NCI-H524 (cell line): Measurements from ENCODE around the gene MED13L.
"Not testable (repeated sequence)": the region's sequence is repeated elsewhere in the genome, so short reads cannot be mapped to it uniquely, and the experiment has no call there.

ENCODE experiments used
- DNase-seq, 2 experiments: peaks; one replicate each; lab custom pipeline; 2025; lab: John Stamatoyannopoulos, UW

MED13L gene

DNA sequence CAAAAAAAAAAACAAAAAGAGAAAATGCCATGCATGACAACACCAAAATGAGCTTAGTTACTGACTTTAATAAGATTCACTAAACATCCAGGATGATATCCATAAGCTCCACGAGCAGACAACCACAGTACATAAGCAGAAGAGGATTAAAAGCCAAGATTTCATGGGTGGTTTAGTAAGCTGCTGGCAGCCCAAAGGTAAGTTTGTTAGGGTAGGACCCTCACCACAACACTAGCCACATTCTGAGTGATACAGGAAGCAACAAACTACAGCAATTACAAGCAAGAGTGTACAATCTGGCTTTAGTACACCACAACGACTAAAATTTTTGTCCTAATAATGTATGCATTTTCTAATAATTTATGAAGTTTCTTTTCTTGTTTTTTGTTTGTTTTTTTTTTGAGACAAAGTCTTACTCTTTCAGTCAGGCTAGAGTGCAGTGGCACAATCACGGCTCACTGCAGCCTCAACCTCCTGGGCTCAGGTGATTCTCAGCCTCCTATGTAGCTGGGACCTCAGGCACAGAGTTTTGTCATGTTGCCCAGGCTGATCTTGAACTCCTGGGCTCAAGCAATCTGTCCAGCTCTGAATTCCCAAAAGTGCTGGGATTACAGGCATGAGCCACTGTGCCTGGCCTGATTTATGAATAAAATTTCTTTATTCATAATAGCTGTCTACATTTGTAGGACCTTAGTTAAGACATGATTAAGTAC lies 221.4 kb downstream of the MED13L start:
- DNase-seq, result no peak

DNA sequence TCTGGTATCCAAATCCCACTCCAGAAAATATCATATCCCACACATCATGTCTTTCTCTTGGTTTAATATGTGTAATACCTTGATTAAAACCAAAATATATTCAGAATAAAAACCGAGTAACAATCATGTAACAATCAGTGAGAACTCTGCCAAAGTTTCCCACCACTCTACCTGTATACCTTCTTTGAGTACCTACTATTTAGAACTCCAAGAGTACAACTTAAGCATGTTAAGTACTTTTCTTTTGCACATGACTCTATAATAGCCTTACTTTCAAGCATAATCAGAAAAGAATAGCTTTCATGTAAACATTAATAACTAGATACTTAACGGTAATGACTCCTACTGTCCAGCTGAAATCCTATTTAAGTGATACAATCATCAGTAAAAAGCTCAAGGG lies 223.2 kb downstream of the MED13L start:
- no peak for DNase-seq

DNA sequence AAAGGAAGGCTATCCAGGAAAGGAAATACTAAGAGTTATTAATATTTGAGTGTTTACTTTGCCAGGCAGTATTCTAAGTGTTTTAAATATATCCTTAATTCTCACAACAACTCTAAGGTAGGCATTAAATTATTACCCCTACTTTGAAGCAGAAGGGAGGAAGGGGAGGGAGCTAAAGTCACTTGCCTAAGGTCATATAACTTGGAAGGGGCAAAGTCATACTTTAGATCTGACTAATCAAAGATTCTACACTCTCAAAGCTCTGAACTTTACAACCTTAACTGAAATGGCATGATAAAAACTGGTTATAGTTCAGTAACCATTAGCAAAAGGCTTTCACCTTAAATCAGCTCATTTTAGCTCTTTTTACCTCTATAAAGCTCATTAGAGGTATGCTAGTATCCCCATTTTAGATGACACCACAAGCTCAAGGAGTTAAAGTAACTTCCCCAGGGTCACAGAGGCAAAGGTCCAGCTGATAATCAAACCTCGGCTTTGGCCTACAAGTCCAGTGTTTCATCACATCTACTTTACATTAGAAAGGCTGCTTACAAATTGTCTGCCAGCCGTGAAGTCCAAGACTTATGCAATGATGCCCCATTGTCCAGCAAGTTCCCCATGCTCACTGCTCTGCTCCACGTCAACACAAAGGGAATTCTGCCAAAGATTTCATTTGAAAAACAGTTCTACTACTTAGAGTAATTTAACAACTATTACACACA lies 223.9 kb downstream of the MED13L start:
- no peak for DNase-seq

DNA sequence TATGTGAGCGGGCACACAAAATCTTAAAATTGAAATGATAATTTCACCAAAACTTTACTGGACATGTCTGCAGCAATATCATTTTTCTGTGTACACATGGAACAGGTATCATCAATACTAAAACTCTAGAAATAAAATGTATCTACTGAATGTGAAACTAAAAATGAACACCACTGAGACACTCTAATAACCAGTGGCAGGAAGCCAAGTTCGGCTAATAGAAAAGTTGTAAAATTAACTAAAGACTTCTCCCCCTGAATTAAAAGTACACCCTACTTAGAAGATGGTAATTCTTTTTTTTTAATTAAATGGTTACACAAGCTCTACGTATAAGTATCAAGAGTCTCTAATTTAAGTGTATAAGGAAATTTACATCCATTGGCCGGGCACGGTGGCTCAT lies 227.2 kb downstream of the MED13L start:
- no peak for DNase-seq

DNA sequence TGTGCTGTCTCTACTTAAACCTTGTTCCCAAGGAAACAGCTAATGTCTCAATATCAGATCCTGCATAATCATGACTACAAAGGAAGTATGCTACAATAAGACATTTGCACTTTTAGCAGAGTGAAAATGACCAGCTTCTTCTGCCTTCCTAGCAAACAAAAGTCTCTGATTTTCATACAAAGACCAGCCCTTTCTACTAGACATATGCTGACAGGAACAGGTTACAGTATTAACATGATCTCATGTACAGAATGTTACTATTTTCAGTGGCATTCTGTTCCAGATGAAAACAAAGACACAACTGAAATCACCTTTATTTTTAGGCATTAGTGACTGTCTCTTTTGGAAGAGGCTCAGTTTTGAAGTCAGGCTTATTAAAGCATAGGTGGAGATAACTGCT lies 228.6 kb downstream of the MED13L start:
- DNase-seq, result no peak

DNA sequence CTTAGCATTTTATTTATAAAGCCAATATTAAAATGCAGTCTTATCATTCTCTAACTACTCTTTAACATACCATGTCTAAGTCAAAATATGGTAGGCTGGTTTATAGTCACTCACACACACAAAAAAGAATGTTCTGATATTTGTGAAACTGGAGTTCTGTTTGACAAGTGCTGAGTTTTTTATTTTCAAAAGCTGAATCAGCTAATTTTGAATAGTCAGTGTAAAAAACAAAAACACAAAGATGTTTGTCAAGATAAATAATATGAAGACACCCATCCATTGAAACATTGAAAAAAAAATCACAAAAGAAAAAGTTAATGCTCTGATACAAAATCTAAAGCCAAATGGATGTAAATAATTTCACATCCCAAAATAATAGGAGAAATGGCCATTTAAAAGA lies 231.5 kb downstream of the MED13L start:
- DNase-seq, result no peak

DNA sequence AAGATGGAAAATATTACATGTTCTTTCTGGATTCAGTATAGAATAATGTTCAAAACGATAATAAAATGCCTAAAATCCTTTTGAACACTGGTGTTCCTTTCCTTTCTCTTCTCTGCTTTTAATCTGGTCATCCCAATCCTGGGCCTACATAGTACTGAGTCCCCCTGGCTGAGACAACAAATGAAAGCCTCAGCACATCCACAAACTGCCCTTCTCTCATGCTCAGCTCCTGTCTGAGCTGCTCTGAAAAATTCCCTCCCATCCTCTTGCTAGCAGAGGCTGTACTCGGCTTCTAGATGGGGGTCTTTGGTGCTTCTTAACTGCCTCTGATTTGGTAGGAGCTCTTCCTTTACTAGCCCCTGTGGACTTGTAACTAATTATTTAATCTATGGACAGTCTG lies 232.3 kb downstream of the MED13L start:
- no peak for DNase-seq

DNA sequence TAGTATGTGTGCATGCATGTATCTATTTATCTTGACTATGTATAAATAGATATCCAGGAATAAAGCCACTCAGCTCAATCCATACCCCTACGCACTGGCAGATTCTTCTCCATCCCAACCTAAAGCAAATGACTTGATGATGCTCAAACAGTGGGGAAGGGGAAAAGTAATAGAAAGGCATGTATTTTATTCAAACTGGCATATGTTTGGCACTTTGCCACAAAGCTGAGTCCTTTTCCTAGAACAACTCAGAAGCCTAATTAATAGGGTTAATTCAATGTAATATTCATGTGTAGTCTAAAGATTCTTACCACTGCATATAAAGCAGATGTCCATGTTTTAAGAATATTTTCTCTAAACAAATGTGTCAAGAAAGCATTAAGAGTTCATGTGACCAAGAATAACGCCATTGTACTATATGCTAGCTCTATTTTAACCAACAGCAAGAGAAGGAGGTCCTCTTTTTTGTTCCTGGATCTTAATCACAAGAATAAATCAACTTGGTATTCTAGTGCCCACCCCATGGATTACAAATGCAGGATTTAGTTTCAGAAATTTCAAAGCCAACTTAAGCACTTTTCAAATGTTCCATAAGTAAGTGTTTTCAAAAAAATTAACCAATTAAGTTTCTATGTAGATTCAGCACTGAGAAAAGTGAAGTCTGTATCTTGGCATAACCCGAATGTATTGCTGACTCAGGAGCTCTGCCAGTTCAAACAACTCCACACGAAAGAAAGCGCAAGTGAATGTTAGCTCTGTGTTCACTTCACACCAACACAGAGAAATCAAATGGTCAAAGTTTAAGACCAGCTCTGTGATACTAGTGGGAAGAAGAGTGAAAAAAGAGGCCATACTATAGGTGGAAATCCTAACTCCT lies 233.6 kb downstream of the MED13L start:
- peak; percentile 26 to 69 for DNase-seq

DNA sequence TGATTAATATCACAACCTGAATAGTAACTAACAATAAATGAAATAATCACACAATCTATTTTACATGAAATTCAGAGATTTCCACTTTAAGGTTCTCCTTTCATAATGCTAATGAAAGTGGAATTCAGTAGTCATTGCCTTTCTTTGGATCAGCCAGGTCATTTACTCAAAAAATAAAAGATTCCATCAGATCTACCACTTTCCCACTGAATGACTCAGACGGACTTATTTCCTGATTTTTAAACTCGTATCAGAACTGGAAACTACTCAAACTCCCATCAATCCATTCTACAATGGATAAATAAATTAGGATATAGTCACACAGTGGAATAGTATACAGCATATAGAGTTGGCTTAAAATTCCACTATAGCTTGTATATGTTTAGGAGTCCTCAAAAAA lies 237.1 kb downstream of the MED13L start:
- no peak for DNase-seq

DNA sequence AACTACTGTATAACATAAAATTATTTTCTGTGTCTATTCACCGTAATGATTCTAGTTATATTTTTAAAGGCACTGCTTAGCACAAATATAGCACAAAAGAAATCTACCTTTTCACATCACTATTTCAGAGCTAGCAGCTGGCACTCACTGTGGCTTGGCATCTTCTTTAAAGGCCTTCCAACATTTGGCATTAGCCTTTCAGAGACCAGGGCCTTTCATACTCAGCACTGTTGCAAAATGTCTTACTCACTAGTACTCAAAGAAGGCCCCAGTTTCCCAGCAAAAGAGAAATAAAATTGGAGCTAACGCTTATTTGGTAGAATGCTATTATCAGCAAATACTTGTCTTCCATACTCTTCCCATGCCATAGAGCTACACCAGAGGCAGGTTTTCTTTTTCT lies 238.4 kb downstream of the MED13L start:
- DNase-seq, result no peak

DNA sequence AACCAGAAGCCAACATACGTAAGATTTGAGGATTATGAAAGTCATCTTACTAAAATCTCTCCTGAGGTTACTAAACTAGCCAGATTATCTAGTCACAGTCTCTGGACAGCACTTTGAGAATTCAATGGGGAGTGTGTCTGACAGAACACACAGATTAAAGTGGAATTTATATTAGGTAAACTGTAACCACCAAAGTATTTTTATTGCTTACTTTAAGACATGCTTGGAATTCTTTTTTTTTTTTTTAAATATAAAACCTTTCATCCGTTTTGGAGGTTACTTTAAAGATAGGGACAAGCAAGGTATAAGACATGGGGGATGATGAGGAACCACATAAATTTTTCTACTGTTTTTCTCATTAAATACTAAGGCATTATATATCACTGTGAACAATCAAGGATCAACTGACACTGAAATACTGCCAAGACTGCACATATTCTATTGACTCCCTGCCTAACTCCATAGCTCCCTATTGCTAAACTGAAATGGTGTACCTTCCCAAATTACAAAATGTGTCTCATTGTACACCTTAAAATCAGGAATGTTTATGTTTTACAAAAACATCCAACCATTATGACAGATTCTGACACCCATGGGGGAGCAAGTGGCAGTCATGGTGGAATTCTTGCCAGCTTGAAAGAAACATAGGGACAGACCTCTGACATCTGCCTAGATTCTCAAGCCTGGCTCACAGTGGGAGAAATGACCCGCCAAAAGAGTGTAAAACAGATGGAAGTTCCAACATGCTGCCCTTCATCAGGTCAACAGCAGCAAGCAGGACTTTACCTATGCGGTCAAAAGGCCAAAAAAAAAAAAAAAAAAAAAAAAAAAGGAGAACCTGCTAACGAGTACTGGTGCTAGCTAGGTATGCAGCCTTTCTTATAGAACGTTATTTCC lies 239.3 kb downstream of the MED13L start:
- no peak for DNase-seq

DNA sequence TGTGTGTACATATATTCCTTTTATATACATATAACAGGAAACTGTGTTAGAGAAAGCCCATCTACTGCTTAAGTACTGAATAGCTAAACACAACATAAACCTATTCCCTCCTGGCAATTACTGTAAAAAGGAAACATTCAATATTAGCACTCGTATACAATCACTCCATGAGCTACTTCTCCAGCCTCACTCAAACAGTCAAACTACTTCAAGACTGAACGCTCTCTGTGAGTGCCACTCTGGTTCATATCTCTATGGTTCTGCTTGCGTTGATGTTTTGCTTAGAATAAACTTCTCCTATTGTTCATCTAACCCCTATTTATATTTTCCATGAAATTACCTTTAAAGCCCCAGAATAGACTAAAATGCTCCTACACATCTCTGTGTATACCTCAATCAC lies 243.7 kb downstream of the MED13L start:
- no peak for DNase-seq

DNA sequence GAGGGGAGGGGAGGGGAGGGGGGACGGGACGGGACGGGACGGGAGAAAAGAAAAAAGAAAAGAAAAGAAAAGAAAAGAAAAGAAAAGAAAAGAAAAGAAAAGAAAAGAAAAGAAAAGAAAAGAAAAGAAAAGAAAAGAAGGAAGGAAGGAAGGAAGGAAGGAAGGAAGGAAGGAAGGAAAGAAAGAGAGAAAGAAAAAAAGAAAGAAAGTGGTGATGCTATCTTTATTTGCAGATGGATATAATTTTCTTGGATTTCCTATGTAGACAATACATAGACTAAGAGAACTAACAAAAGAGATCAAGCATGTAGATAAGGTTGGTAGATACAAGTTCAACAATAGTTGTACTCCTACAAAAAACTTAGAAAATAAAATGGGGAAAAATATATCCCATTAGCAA lies 245.9 kb downstream of the MED13L start:
- DNase-seq, result not testable (repeated sequence)

DNA sequence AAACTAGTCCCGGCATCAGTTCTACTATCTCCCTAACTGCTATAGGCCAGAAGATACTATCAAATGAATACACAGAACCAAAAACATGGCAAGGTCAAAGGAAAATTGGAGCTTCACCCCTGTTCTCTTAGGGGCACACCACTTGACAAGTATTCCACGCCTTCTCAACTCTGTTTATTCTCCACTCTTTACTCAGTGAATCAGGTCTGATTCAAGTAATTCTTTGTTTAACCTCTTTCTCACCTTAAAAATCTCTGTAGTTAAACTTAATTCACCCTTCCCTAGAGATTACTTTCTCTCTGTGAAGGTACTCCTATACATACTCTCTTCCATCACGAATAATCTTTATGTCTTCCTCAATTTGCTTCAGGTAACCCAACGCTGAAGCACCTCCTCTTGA lies 248.9 kb downstream of the MED13L start:
- DNase-seq, result no peak

DNA sequence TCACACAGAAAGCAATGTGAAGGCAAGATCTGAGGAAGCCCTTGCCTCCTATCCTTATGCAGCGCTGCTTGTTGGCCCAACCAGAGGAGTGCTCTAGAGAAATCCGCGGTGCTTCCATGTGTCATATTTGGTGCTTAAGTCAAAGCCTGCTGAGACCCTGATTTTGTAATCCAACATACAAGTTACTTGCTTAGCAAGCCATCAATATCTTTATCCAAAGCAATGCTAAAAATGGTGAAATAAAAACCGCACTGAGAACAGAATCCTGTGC lies 250.0 kb downstream of the MED13L start:
- no peak for DNase-seq

DNA sequence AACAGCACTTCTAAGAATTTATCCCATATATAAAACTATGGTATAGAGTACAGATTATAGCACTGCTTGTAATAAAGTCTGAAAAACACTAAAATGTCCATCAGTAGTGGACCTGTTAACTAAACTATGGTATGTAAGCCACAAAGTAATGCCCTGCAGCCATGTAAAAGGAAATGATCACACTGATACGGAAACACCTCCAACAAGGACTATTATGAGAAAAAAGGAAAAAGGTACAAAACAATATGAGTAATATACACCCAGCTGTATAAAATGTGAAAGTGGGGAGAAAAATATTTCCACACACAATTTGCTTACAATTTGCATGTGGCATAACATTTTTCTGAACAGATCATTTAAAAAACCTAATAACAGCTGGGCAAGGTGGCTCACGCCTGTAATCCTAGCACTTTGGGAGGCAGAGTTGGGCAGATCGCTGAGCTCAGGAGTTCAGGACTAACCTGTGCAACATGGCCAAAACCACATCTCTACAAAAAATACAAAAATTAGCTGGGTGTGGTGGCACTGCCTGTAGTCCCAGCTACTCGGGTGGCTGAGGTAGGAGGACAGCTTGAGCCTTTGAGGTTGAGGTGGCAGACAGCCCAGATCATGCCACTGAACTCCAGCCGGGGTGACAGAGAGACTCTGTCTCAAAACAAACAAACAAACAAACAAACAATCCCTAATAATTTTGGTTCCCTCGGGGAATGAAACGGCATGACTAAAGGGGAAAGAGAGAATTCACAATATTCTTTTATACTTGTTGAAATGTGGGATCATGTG lies 250.5 kb downstream of the MED13L start:
- no peak for DNase-seq

DNA sequence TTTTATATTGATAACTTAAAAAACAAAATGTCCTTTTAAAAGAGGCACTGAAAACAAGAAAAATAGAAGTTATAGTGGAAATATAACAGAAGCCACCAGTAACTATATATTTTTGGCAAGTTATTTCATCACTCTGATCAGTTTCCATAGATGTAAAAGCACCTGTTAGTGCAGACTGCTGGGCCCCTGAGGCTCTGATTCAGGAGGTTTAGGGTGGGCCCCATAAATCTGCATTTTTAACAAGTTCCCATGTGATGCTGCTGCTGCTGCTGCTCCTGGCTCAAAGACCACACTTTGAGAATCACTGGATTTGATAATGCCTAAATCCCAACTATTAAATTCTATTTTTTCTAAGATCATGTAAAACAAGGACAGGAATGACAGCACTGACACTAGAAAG lies 251.1 kb downstream of the MED13L start:
- no peak for DNase-seq

DNA sequence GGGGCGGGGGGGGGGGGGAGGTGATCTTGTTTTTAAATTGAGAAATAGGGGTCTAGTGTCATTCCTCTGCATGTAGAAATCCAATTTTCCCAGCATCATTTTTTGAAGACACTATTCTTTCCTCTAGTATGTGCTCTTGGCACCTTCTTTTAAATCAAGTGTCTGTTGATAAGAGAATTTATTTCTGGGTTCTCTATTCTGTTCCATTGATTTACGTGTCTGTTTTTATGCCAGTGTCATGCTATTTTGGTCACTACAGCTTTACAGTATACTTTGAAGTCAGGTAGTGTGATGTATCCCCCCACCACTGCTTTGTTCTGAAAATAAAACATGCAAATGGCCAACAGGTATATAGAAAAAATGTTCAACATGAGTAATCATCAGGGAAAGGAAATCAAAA lies 252.7 kb downstream of the MED13L start:
- no peak for DNase-seq

DNA sequence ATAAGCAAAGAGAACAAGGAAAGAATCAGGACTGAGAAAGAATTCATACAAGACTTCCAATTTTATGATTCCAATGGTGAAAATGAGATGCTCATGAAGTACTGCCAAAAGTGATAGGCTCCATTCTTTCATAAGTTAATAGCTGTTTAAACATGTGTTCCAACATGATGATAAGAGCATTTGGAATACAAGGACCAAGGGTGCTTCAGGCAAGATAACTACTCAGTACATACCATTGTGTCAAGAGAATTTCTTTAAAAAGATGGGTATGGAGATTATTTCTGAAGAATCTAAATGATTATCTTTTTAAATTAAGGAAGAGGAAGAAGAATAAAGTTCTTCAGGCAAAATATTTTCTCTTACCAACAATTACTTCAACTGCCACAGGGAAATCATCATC lies 258.1 kb downstream of the MED13L start:
- no peak for DNase-seq

DNA sequence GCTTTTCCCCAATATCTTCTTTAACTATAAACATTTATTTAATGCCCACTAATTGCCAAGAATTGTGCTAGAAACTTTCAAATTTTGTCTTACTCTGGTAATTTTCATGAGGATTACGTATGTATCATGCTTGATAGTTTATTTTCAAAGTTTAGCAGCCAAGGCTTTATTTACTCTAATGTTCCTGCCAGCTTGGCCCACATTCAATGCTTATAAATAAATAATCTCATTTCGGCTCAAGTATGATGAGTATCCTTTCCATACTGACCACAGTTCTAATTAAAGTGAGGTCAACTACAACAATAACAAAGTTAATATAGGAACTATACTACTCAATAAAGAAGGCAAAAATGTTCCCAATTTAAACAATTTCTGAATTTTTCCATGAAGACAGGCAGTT lies 259.2 kb downstream of the MED13L start:
- no peak for DNase-seq

DNA sequence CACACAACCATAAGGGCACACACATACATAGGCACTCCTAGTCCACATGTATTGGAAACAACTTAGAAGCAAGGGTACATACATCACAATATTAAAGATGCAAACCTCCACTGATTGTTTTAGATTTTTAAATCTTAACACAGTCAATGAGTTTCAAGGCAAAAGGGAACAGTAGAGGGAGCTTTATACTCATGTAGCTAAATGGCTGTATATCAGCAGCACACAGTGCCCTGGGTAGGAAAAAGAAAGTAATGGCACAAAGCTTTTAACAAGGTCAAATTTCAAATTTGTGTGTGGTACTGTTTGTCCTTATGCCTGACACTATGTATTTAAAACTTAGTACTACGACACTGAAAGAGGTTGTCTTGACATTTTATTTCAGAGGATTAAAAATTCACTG lies 262.0 kb downstream of the MED13L start:
- peak in 1 of 2 experiments; percentile 23 for DNase-seq
